ENCODE measurements around the gene TBX1. TPM values are rescaled to one million over a fixed set of nuclear protein-coding genes. Genes with fewer than 3 reads are reported as not detected.

TBX1 gene
- total RNA-seq, 4 donors from 2014 or later = 1.4 to 2.5 (median 1.8) TPM

DNA sequence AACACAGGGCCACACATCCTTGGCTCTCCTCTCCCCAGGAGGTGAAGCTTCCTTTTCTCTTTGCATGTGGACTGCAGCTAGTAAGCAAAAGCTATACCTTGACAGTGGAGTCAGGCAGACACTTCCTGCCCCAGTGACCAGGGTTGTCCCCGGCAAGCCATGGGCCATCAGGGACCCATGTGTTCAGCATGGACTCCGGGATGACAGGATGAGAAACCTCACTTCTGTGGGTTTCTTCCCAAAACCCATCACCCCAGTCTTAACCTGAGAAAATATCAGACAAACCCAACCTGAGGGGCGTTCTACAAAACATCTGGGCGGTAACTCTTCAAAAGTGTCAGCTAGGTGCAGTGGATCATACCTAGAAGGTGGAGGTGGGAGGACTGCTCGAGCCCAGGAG, 53.9 kb downstream of the TBX1 start:
- Histone ChIP-seq H3K4me3 (no peak overlapping the region), H3K9me3 (no peaks in the 10 kb centered on the region), H3K36me3 (peaks cover 0 to 11% (median 2%) of the 10 kb centered on the region in 4 donors), H3K4me1 (peaks cover 0 to 5% (median 0%) of the 10 kb centered on the region in 4 donors), H3K27ac (replicated peaks in 1 of 4) (no peak overlapping the region), H3K27me3 (no peaks in the 10 kb centered on the region)
- 90% methylated on average over 5 of the region's 5 CpGs for WGBS
- no peak for DNase-seq (ENCODE audit: extremely low spot score)
- intact Hi-C loops (cut with DNase I) = no loop called here
- TF ChIP-seq EP300 (IDR thresholded peaks at IDR 0.05) (no peak), POLR2AphosphoS5 (IDR thresholded peaks at IDR 0.05) (no peak), POLR2A (IDR thresholded peaks at IDR 0.05; ENCODE audit: low read depth) (no peak)
- TF ChIP-seq, protein P1, sequence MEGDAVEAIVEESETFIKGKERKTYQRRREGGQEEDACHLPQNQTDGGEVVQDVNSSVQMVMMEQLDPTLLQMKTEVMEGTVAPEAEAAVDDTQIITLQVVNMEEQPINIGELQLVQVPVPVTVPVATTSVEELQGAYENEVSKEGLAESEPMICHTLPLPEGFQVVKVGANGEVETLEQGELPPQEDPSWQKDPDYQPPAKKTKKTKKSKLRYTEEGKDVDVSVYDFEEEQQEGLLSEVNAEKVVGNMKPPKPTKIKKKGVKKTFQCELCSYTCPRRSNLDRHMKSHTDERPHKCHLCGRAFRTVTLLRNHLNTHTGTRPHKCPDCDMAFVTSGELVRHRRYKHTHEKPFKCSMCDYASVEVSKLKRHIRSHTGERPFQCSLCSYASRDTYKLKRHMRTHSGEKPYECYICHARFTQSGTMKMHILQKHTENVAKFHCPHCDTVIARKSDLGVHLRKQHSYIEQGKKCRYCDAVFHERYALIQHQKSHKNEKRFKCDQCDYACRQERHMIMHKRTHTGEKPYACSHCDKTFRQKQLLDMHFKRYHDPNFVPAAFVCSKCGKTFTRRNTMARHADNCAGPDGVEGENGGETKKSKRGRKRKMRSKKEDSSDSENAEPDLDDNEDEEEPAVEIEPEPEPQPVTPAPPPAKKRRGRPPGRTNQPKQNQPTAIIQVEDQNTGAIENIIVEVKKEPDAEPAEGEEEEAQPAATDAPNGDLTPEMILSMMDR (IDR thresholded peaks at IDR 0.05) = no peak

DNA sequence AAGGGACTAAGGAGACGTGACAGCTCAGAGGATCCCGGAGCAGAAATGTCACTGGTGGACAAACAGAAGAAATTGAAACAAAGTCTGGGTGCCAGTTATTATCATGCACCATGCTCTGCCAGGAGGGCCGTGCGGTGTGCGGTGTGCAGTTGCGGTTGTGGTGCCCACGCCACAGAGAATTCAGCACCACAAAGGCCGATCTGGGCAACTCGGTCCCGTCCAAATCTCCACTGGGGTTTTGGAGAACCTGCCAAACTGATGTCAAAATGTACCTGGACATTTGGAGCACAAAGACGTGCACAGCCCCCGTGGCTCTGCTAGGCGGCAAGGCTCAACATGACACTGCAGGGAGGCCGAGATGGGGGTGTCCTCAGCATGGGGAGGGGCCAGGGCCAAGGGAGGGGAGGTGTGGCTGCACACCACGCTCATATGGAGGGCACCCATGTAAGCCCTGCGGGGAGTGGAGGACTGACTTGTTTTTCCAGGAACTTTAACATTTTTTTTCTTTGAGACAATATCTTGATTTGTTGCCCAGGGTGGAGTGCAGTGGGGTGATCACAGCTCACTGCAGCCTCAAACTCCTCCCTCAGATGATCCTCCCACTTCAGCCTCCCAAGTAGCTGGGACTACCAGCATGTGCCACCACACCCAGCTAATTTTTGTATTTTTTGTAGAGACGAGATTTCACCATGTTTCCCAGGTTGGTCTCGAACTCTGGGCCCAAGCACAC, 54.7 kb downstream of the TBX1 start:
- Histone ChIP-seq H3K36me3 (peaks cover 0 to 17% (median 5%) of the 10 kb centered on the region in 4 donors), H3K4me3 (no peak overlapping the region), H3K27me3 (no peaks in the 10 kb centered on the region), H3K27ac (replicated peaks in 1 of 4) (no peak overlapping the region), H3K4me1 (peaks cover 0 to 5% (median 0%) of the 10 kb centered on the region in 4 donors), H3K9me3 (no peaks in the 10 kb centered on the region)
- no peak for TF ChIP-seq EP300 (IDR thresholded peaks at IDR 0.05)
- TF ChIP-seq, protein P1 (IDR thresholded peaks at IDR 0.05) = no peak
- no peak for TF ChIP-seq POLR2A (IDR thresholded peaks at IDR 0.05; ENCODE audit: low read depth)
- no peak for TF ChIP-seq POLR2AphosphoS5 (IDR thresholded peaks at IDR 0.05)
- intact Hi-C loops (cut with DNase I) = no loop called here
- DNase-seq (ENCODE audit: extremely low spot score) = no peak
- WGBS = 84% methylated on average over 18 of the region's 18 CpGs

DNA sequence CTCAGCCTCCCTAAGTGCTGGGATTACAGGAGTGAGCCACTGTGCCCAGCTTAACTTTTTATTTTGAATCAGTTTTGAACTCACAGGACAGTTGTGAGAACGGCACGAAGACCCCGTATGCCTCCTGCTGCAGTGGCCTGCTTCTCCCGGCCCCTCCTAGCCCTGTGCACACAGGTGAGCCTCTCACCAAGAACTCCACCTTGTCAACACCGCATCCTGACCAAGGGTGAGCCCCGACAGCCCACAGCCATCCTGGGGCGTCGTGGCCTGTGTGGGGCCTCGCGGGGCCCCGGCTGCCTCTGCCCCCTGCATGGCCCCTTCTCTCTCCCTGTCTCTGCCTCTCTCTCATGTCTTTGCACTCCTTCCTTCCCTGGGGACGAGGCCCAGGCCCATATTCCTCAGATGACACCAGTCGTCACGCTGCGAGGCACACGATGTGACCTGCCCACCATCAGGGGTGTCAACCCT, 55.3 kb downstream of the TBX1 start:
- Histone ChIP-seq H3K4me1 (peaks cover 0 to 5% (median 0%) of the 10 kb centered on the region in 4 donors), H3K36me3 (peaks cover 0 to 23% (median 8%) of the 10 kb centered on the region in 4 donors), H3K4me3 (no peak overlapping the region), H3K27me3 (no peaks in the 10 kb centered on the region), H3K9me3 (no peaks in the 10 kb centered on the region), H3K27ac (replicated peaks in 1 of 4) (no peak overlapping the region)
- intact Hi-C loops (cut with DNase I) = no loop called here
- WGBS = 92% methylated on average over 16 of the region's 16 CpGs
- DNase-seq (ENCODE audit: extremely low spot score) = no peak
- TF ChIP-seq POLR2A (IDR thresholded peaks at IDR 0.05; ENCODE audit: low read depth) (no peak), POLR2AphosphoS5 (IDR thresholded peaks at IDR 0.05) (no peak), EP300 (IDR thresholded peaks at IDR 0.05) (no peak)
- TF ChIP-seq, protein P1 (IDR thresholded peaks at IDR 0.05) = no peak

DNA sequence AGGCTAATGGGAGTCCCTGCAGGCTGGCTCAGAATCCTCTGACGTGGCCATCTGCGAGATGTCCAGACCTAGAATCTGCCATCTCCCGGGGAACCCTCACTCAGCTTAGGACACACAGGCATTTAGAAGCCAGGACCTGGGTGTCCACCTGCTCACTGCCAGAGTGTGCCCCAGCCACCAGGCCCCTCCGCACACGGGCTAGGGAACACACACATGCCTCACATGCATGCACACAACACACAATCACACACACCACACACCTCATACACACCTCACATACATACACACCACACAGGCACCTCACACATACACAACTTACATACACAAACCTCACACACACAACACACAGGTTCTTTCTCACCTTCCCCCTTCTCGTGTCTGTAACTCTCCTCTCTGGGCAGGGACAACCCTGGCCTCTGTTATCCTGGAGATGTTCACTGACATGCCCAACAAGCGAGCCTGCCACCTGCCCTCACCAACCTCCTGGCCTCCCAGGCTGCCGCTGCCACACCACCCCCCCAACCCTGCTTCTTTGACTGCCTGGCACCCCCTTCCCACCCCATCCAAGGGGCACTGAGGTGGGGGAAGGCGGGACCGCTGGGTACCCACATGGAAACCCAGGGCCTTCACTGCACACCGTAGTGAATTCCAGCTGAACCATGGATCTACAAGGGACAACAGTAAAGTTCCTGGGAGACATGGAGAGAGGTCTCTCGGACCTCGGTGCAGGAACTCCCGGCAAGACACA, 56.0 kb downstream of the TBX1 start:
- H3K9me3 ChIP-seq = no peaks in the 10 kb centered on the region
- no peak for DNase-seq (ENCODE audit: extremely low spot score)
- H3K36me3 ChIP-seq = peaks cover 0 to 24% (median 8%) of the 10 kb centered on the region in 4 donors
- intact Hi-C loops (cut with DNase I) = no loop called here
- peaks cover 0 to 5% (median 0%) of the 10 kb centered on the region in 4 donors for H3K4me1 ChIP-seq
- H3K4me3 ChIP-seq = no peak overlapping the region
- TF ChIP-seq EP300 (IDR thresholded peaks at IDR 0.05) (no peak), POLR2A (IDR thresholded peaks at IDR 0.05; ENCODE audit: low read depth) (no peak), POLR2AphosphoS5 (IDR thresholded peaks at IDR 0.05) (no peak)
- TF ChIP-seq, protein P1 (IDR thresholded peaks at IDR 0.05) = no peak
- H3K27me3 ChIP-seq = no peaks in the 10 kb centered on the region
- H3K27ac ChIP-seq (replicated peaks in 1 of 4) = no peak overlapping the region
- 94% methylated on average over 13 of the region's 14 CpGs for WGBS

Other genes starting within 250 kb of the TBX1 start
- 100 to 1,000 TPM in 3 of 4 donors, 10 to 100 TPM in 1; 39.9 to 209 (median 147) TPM for gene CLDN5, start 236.4 kb upstream of the TBX1 start, total RNA-seq
- gene SEPTIN5, start 46.3 kb upstream of the TBX1 start, total RNA-seq = 10 to 100 TPM in 3 of 4 donors, 1 to 10 TPM in 1; 4.2 to 55.4 (median 20.6) TPM
- 10 to 100 TPM in 1 of 4 donors, 1 to 10 TPM in 3; 1.7 to 16.7 (median 5.7) TPM for gene GP1BB, start 37.2 kb upstream of the TBX1 start, total RNA-seq
- 1 to 10 TPM; 4.6 to 8.7 (median 6.8) TPM for gene GNB1L, start 94.1 kb downstream of the TBX1 start, total RNA-seq
- 10 to 100 TPM in 2 of 4 donors, 1 to 10 TPM in 2; 5.6 to 14.8 (median 11.1) TPM for gene RTL10, start 94.1 kb downstream of the TBX1 start, total RNA-seq
- 100 to 1,000 TPM; 141 to 231 (median 196) TPM for gene COMT, start 181.0 kb downstream of the TBX1 start, total RNA-seq
- gene TXNRD2, start 181.0 kb downstream of the TBX1 start, total RNA-seq = 10 to 100 TPM; 12.9 to 27.2 (median 23.9) TPM